HepG2 (cell line): ENCODE results near the gene ZBTB4. TPM values are rescaled to one million over a fixed set of nuclear protein-coding genes. Genes with fewer than 3 reads are reported as not detected.

Experiments
- AHR ChIP-seq: IDR thresholded peaks from 2 replicates; pipeline ENCODE4 v1.6.1; 2018; ENCODE audit warnings: missing genetic modification reagents, missing compliant biosample characterization
- CBFB ChIP-seq: sonication (generic); formaldehyde crosslinking; IDR thresholded peaks from 2 replicates; pipeline ENCODE4 v1.4.0; 2020; ENCODE audit warnings: missing genetic modification reagents
- JUN ChIP-seq: sonication (generic); formaldehyde crosslinking; IDR thresholded peaks from 2 replicates; pipeline ENCODE4 v1.4.0; 2020; ENCODE audit warnings: mild to moderate bottlenecking, missing genetic modification reagents
- KLF12 ChIP-seq: sonication (generic); formaldehyde crosslinking; IDR thresholded peaks from 2 replicates; pipeline ENCODE4 v1.4.0; 2020; ENCODE audit warnings: missing genetic modification reagents, borderline replicate concordance
- NCOA2 ChIP-seq: sonication (generic); formaldehyde crosslinking; IDR thresholded peaks from 2 replicates; pipeline ENCODE4 v1.8.0; 2022; ENCODE audit warnings: inconsistent platforms
- SIN3B ChIP-seq: fragments of 150-350 bp; IDR thresholded peaks from 2 replicates; pipeline ENCODE4 v1.6.1; 2014; ENCODE audit warnings: low read length
- THAP9 ChIP-seq: sonication (generic); formaldehyde crosslinking; IDR thresholded peaks from 2 replicates; pipeline ENCODE4; 2020; ENCODE audit warnings: missing genetic modification reagents, mild to moderate bottlenecking, borderline replicate concordance
- ZNF275 ChIP-seq: sonication (generic); formaldehyde crosslinking; IDR thresholded peaks from 2 replicates; pipeline ENCODE4 v1.8.0; 2022; ENCODE audit warnings: missing genetic modification reagents, mild to moderate bottlenecking, inconsistent platforms, borderline replicate concordance
- ZNF501 ChIP-seq: sonication (generic); formaldehyde crosslinking; IDR thresholded peaks from 2 replicates; pipeline ENCODE4 v1.5.1; 2020; ENCODE audit warnings: mild to moderate bottlenecking, moderate library complexity, missing genetic modification reagents
- ZNF512 ChIP-seq: sonication (generic); formaldehyde crosslinking; IDR thresholded peaks from 2 replicates; pipeline ENCODE4 v1.4.0; 2020; ENCODE audit warnings: mild to moderate bottlenecking, missing genetic modification reagents
- ZNF597 ChIP-seq: sonication (generic); formaldehyde crosslinking; IDR thresholded peaks from 2 replicates; pipeline ENCODE4 v1.5.0; 2020; ENCODE audit warnings: missing genetic modification reagents
- ZNF703 ChIP-seq: sonication (generic); formaldehyde crosslinking; IDR thresholded peaks from 2 replicates; pipeline ENCODE4 v1.5.1; 2020; ENCODE audit warnings: missing genetic modification reagents, mild to moderate bottlenecking, moderate library complexity, borderline replicate concordance
- ZNF775 ChIP-seq: sonication (generic); formaldehyde crosslinking; IDR thresholded peaks from 2 replicates; pipeline ENCODE4 v1.4.0; 2020; ENCODE audit warnings: missing genetic modification reagents, mild to moderate bottlenecking, moderate library complexity, borderline replicate concordance
- polyA plus RNA-seq, 8 experiments: library from polyadenylated mRNA; depleted of rRNA in 3 of 8; stranded (reverse) in 7 of 8; unstranded in 1 of 8; fragments of >200 nt; fragmentation: Illumina TruSeq in 4 of 8; extraction: Trizol in 4 of 8; gene quantifications; 2 replicates each; pipeline versions ENCODE4 v1.2.1 to v1.2.3, GENCODE V29; 2011 to 2016; ENCODE audit warnings: low read depth in 4 of 8, missing spikeins in 1 of 8, mixed read lengths in 1 of 8; ENCODE audit not compliant: insufficient read depth in 1 of 8
- total RNA-seq, 5 experiments: library from RNA; depleted of rRNA; stranded (reverse); fragments of >200 nt; fragmentation: Illumina TruSeq; extraction: Trizol; gene quantifications; 2 replicates each; pipeline ENCODE4 v1.2.3, GENCODE V29; 2016; ENCODE audit warnings: low read depth in 1 of 5
- TF ChIP-seq, protein P1 (sequence below): sonication (generic); formaldehyde crosslinking; IDR thresholded peaks from 2 replicates; pipeline ENCODE4 v1.4.0; 2020; ENCODE audit warnings: missing genetic modification reagents
- TF ChIP-seq, protein P2 (sequence below): sonication (generic); formaldehyde crosslinking; IDR thresholded peaks from 2 replicates; pipeline ENCODE4 v1.4.0; 2020; ENCODE audit warnings: low read depth, mild to moderate bottlenecking, missing genetic modification reagents

Gene ZBTB4
- total and polyA plus RNA-seq, 2 of the 13 experiments (the other 11 are each of a cell fraction or from before 2014, with no cell fraction given) = 4.3 to 7.4 TPM

DNA sequence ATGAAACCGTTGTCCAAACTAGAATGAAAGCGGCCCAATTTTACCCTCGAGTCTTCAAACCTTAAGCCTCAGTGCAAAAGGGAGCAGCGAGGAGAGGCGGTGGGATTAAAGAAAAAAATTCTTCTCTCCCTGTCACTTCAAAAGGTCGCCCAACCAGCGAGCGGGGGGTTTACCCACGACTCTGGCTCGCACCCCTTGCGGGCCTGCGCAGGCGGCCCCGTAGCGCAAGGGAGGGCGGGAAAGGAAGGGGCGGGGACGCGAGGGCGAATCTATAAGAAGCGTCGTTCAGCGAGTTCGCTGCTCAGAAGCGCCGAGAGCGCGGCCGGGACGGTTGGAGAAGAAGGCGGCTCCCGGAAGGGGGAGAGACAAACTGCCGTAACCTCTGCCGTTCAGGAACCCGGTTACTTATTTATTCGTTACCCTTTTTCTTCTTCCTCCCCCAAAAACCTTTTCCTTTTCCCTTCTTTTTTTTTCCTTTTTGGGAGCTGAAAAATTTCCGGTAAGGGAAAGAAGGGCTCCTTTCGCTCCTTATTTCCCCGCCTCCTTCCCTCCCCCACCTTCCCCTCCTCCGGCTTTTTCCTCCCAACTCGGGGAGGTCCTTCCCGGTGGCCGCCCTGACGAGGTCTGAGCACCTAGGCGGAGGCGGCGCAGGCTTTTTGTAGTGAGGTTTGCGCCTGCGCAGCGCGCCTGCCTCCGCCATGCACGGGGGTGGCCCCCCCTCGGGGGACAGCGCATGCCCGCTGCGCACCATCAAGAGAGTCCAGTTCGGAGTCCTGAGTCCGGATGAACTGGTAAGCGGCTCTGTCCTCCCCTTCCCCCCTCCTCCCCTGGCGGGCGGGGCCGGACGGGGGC lies 4.9 kb upstream of the ZBTB4 start, which contains the start of gene POLR2A (continued):
- TF ChIP-seq, protein P1, sequence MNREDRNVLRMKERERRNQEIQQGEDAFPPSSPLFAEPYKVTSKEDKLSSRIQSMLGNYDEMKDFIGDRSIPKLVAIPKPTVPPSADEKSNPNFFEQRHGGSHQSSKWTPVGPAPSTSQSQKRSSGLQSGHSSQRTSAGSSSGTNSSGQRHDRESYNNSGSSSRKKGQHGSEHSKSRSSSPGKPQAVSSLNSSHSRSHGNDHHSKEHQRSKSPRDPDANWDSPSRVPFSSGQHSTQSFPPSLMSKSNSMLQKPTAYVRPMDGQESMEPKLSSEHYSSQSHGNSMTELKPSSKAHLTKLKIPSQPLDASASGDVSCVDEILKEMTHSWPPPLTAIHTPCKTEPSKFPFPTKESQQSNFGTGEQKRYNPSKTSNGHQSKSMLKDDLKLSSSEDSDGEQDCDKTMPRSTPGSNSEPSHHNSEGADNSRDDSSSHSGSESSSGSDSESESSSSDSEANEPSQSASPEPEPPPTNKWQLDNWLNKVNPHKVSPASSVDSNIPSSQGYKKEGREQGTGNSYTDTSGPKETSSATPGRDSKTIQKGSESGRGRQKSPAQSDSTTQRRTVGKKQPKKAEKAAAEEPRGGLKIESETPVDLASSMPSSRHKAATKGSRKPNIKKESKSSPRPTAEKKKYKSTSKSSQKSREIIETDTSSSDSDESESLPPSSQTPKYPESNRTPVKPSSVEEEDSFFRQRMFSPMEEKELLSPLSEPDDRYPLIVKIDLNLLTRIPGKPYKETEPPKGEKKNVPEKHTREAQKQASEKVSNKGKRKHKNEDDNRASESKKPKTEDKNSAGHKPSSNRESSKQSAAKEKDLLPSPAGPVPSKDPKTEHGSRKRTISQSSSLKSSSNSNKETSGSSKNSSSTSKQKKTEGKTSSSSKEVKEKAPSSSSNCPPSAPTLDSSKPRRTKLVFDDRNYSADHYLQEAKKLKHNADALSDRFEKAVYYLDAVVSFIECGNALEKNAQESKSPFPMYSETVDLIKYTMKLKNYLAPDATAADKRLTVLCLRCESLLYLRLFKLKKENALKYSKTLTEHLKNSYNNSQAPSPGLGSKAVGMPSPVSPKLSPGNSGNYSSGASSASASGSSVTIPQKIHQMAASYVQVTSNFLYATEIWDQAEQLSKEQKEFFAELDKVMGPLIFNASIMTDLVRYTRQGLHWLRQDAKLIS = peak; percentile 97
- peak; percentile 36; the same call in 1 of the 2 replicates for TF ChIP-seq THAP9 (CRISPR knock-in tag)
- TF ChIP-seq NCOA2 (CRISPR knock-in tag) = peak; percentile 64
- TF ChIP-seq ZNF597 = no peak
- TF ChIP-seq, protein P2, sequence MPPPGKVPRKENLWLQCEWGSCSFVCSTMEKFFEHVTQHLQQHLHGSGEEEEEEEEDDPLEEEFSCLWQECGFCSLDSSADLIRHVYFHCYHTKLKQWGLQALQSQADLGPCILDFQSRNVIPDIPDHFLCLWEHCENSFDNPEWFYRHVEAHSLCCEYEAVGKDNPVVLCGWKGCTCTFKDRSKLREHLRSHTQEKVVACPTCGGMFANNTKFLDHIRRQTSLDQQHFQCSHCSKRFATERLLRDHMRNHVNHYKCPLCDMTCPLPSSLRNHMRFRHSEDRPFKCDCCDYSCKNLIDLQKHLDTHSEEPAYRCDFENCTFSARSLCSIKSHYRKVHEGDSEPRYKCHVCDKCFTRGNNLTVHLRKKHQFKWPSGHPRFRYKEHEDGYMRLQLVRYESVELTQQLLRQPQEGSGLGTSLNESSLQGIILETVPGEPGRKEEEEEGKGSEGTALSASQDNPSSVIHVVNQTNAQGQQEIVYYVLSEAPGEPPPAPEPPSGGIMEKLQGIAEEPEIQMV = no peak
- TF ChIP-seq ZNF275 = no peak
- no peak for TF ChIP-seq ZNF775 (CRISPR knock-in tag)
- peak; percentile 22; the same call in 1 of the 2 replicates for TF ChIP-seq CBFB (CRISPR knock-in tag)
- TF ChIP-seq ZNF703 (CRISPR knock-in tag) = no peak
- no peak; the same call in 1 of the 2 replicates for TF ChIP-seq JUN (CRISPR knock-in tag)
- peak; percentile 84; the same call in 1 of the 2 replicates for TF ChIP-seq AHR (CRISPR knock-in tag)
- peak; percentile 93; the same call in 1 of the 2 replicates for TF ChIP-seq KLF12
- peak; percentile 89; the same call in 1 of the 2 replicates for TF ChIP-seq ZNF501
- peak; percentile 56; the same call in 1 of the 2 replicates for TF ChIP-seq SIN3B
- no peak for TF ChIP-seq ZNF512 (CRISPR knock-in tag)
